ENCODE measurements around the gene ZAR1.

ZAR1 gene

GRCh38 chr4:48490680-48491513, 845 bp downstream of the ZAR1 start:
- no peak for DNase-seq

GRCh38 chr4:48491514-48492176, 1.6 kb downstream of the ZAR1 start:
- no peak for DNase-seq

- DNase-seq, result peak in 1 of 2 experiments; percentile 8
These were observed 3.5 kb downstream of the ZAR1 start for GRCh38 chr4:48493452-48494100.

DNA sequence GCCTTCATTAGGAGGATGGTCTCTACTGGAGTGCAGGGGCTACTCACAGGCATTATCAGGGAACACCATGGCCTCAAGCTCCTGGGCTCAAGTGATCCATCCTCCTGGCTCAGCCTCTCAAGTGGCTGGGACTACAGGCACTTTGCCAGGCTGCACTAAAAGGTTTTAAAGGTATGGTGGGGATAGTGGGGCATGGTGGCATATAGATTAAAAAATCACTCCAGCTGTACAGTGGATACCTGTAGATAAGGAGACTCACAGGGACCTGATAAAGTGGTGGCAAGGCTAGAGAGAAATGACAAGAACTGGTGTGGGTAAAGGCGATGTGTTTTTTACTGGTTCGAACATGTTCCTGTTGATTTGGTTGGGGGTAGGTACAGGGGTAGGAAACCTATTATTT, 5.9 kb downstream of the ZAR1 start:
- no peak for DNase-seq

DNA sequence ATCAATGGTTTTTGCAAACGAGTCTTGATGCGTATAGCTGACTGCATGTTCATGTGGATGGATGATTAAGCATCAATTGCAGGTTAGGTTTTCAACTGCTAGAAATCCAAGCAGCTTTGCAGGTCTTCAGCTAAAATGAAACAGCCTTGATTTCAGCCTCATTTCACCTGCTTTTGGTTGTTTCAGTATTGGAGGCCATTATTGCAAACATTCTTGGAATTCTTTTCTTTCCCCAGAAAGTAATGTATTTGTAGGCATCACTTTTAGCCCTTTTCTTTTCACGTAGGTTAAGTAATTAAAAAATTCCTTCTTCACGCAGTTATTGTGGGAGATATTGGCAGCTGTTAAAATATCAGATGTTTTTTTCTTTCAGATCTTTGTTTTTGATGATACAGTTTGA, 8.8 kb downstream of the ZAR1 start:
- no peak for DNase-seq

- DNase-seq, result no peak
These were observed 9.6 kb downstream of the ZAR1 start for GRCh38 chr4:48499551-48500066.

GRCh38 chr4:48503233-48504025, 13.4 kb downstream of the ZAR1 start:
- no peak for DNase-seq

GRCh38 chr4:48504026-48504330, 13.9 kb downstream of the ZAR1 start:
- no peak for DNase-seq

DNA sequence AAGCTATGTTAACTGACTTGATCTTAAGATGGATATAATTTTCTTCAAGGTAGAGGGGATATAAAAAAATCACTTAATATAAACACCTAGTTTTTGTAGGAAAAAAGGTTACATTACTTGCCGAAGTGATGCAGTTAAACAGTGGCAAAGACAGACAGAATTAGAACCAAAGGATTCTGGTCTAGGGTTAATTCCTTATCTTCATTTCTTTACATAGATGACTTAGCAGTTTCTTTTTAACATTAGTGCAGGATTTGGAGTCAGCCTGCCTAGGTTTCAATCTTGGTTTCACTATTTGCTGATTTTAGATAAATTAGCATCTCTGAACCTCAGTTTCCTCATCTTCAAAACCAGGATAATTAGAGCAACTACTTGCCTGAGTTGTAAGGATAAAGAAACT, 14.3 kb downstream of the ZAR1 start:
- DNase-seq, result no peak

- no peak for DNase-seq
These were observed 16.7 kb downstream of the ZAR1 start for GRCh38 chr4:48506716-48507115.

DNA sequence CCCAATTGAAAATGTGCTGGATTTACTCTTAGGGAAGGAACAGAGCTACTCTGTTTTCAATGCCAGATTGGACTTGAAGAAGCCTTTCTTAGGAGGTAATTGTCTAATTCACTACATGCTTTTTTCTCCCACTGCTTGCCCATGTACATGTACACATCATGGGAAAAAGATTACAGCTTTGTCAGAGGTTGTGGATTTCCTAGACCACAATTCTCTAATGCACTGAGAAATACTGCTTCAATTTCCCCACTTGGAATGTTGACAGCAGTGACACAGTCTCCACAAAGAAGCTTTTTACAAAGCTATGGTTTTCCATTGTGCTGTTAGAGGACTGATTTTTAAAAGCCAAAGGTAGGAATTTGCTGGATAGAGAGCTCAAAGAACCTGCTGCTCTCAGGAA, 19.5 kb downstream of the ZAR1 start:
- DNase-seq, result no peak

GRCh38 chr4:48518143-48518542, 28.1 kb downstream of the ZAR1 start:
- DNase-seq, result no peak

GRCh38 chr4:48526406-48526805, 36.4 kb downstream of the ZAR1 start:
- DNase-seq, result no peak

- no peak for DNase-seq
These were observed 48.3 kb downstream of the ZAR1 start for GRCh38 chr4:48538358-48538757.

DNA sequence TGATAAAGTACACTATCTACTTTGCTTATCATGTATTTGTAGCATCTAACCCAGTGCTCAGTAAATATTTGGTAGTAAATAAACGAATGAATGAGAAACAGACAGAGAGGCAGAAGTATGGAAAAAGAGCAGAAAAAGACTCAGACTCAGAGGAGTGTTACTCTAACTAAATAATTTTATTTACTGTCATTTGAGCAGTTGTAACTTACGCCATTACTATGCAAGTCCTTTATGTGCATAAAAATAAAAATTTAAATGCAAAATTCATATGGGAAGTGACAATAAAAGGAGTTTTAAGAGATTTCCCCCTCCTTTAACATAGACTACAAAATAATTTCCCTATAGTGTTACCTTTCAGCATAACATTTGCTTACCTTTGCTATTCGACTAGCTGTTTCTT, 49.5 kb downstream of the ZAR1 start:
- DNase-seq, result no peak

DNA sequence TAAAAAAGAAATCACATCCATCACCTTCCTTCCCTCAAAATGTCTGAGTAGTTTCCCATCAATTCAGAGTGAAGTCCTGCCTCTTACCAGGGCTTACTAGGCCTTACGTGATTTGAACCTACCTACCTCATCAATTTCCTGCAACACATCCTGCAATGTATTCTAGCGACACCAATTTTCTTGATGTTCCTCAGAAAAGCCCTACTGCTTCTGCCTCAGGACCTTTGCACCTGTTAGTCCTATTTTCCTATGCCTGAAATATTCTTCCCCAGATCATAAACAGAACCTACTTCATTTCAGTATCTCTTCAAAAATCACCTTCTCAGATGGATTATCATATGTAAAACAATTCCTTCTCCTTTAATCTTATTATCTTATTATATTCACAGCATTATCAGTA, 52.8 kb downstream of the ZAR1 start:
- no peak for DNase-seq

GRCh38 chr4:48543796-48544195, 53.7 kb downstream of the ZAR1 start:
- no peak for DNase-seq

Measured in AML-193 (cell line).